ENCODE results near the gene MED13L. TPM values are rescaled to one million over a fixed set of nuclear protein-coding genes. Genes with fewer than 3 reads are reported as not detected.

Gene MED13L
- total RNA-seq, 1 donor from 2014 or later, result 141 TPM

GRCh38 chr12:116177017-116177416 is 100.5 kb downstream of the MED13L start:
- Mint-ChIP-seq H3K4me3 (ENCODE audit: low read depth) (no peak overlapping the region), H3K27ac (no peak overlapping the region)

GRCh38 chr12:116174904-116175303 is 102.6 kb downstream of the MED13L start:
- no peaks in the 10 kb centered on the region for H3K27me3 Mint-ChIP-seq
- no peak for DNase-seq (ENCODE audit: low spot score, unreplicated experiment)
- TF ChIP-seq CTCF (IDR thresholded peaks at IDR 0.05; ENCODE audit: unreplicated experiment), result no peak
- H3K4me3 Mint-ChIP-seq (ENCODE audit: low read depth), result no peak overlapping the region
- H3K27ac Mint-ChIP-seq, result no peak overlapping the region
- peaks cover 17% of the 10 kb centered on the region for H3K4me1 Mint-ChIP-seq (ENCODE audit: low read depth)
- peaks cover 1% of the 10 kb centered on the region for H3K36me3 Mint-ChIP-seq (ENCODE audit: insufficient read depth)
- no peaks in the 10 kb centered on the region for H3K9me3 Mint-ChIP-seq (ENCODE audit: low read depth)

More at GRCh38 chr12:116177017-116177416, 100.5 kb downstream of the MED13L start:
- Mint-ChIP-seq H3K36me3 (ENCODE audit: insufficient read depth) (peaks cover 1% of the 10 kb centered on the region), H3K27me3 (no peaks in the 10 kb centered on the region), H3K9me3 (ENCODE audit: low read depth) (no peaks in the 10 kb centered on the region), H3K4me1 (ENCODE audit: low read depth) (peaks cover 14% of the 10 kb centered on the region)
- no peak for TF ChIP-seq CTCF (IDR thresholded peaks at IDR 0.05; ENCODE audit: unreplicated experiment)
- no peak for DNase-seq (ENCODE audit: low spot score, unreplicated experiment)

GRCh38 chr12:116174006-116174405 is 103.5 kb downstream of the MED13L start:
- no peak overlapping the region for H3K4me3 Mint-ChIP-seq (ENCODE audit: low read depth)
- no peak overlapping the region for H3K27ac Mint-ChIP-seq
- H3K4me1 Mint-ChIP-seq (ENCODE audit: low read depth), result peaks cover 17% of the 10 kb centered on the region
- no peak for DNase-seq (ENCODE audit: low spot score, unreplicated experiment)
- H3K9me3 Mint-ChIP-seq (ENCODE audit: low read depth), result no peaks in the 10 kb centered on the region
- H3K27me3 Mint-ChIP-seq, result no peaks in the 10 kb centered on the region
- H3K36me3 Mint-ChIP-seq (ENCODE audit: insufficient read depth), result peaks cover 1% of the 10 kb centered on the region
- no peak for TF ChIP-seq CTCF (IDR thresholded peaks at IDR 0.05; ENCODE audit: unreplicated experiment)

- Mint-ChIP-seq H3K4me1 (ENCODE audit: low read depth) (peaks cover 17% of the 10 kb centered on the region), H3K4me3 (ENCODE audit: low read depth) (no peak overlapping the region), H3K9me3 (ENCODE audit: low read depth) (no peaks in the 10 kb centered on the region), H3K36me3 (ENCODE audit: insufficient read depth) (peaks cover 1% of the 10 kb centered on the region), H3K27me3 (no peaks in the 10 kb centered on the region), H3K27ac (no peak overlapping the region)
- no peak for TF ChIP-seq CTCF (IDR thresholded peaks at IDR 0.05; ENCODE audit: unreplicated experiment)
- no peak for DNase-seq (ENCODE audit: low spot score, unreplicated experiment)
Observed at GRCh38 chr12:116172224-116172849, 105.2 kb downstream of the MED13L start.

- no peak for TF ChIP-seq CTCF (IDR thresholded peaks at IDR 0.05; ENCODE audit: unreplicated experiment)
- Mint-ChIP-seq H3K4me3 (ENCODE audit: low read depth) (no peak overlapping the region), H3K9me3 (ENCODE audit: low read depth) (no peaks in the 10 kb centered on the region), H3K4me1 (ENCODE audit: low read depth) (peaks cover 13% of the 10 kb centered on the region), H3K36me3 (ENCODE audit: insufficient read depth) (no peaks in the 10 kb centered on the region), H3K27ac (no peak overlapping the region), H3K27me3 (no peaks in the 10 kb centered on the region)
- DNase-seq (ENCODE audit: low spot score, unreplicated experiment), result no peak
Observed at GRCh38 chr12:116171549-116171948, 105.9 kb downstream of the MED13L start.
